Measurements from ENCODE around the gene RTN4R. TPM values are rescaled to one million over a fixed set of nuclear protein-coding genes. Genes with fewer than 3 reads are reported as not detected.
A peak's percentile ranks its signal among the peaks of the same experiment; 100 is the strongest.

Gene RTN4R
- total and polyA plus RNA-seq, 2 of the 4 experiments (the other 2 are of a cell fraction): 0.18 to 0.94 TPM

DNA sequence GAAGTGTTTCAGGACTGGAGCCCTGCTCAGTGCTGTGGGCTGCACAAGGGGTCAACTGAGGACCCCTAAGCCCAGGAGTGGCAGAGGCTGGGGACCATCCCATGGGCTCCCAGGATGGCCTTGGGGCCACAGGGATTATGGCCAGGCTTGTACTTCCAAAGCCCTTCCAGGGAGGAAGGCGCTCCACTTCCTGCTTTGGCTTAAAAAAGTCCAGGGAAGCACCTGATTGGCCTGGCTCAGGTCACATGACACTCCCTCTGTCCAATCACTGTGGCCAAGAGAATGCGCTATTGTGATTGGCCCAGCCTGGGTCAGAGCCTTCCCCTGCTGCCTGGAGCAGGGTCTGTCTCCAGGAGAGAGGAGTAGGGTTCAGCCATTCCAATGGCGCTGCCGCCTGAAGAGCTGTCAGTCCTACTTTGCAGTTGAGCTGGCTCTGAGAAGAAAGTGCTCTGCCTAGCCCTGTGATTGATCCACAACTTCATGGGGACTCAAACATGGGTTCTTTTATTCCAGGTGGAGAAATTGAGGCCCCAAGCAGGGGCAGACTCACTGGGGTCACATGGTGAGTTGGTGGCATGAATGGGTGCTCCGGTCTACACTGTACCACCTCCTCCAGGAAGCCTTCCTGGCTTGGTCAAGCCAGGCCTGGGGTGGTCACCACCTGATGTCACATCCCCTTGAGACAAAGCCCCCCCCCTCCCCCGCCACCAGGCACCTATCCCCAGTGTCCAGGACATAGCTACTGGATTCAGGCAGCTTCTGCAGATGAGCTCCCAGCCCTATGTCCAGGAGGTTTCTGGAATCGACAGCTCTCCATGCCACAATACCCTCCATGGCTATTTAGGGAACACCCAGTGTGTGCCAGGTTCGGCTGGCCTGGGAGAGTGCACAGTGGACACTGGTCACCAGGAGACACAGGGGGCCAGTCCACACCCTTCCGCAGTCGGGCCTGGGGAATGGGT is 48.2 kb downstream of the RTN4R start:
- Histone ChIP-seq H3K4me1 (ENCODE audit: control insufficient read depth, insufficient read depth, low read length) (no peaks in the 10 kb centered on the region), H4K91ac (ENCODE audit: insufficient read depth, low read depth, low read length) (no peak overlapping the region), H3K4me3 (ENCODE audit: insufficient read depth, low read depth, low read length) (no peak overlapping the region), H4K8ac (ENCODE audit: low read depth in 2 of 2, low read length in 2 of 2) (no peak overlapping the region), H3K9ac (ENCODE audit: low read depth, low read length) (no peak overlapping the region), H2AFZ (replicated peaks; ENCODE audit: low read length, poor library complexity) (peak overlapping the region; percentile 4), H2BK5ac (ENCODE audit: low read depth, low read length, poor library complexity, severe bottlenecking) (no peak overlapping the region), H4K5ac (ENCODE audit: low read depth, low read length) (no peak overlapping the region), H3K27me3 (ENCODE audit: control insufficient read depth, insufficient read depth, low read length) (peaks cover 19% of the 10 kb centered on the region; the same call in 1 of the 2 replicates), H2BK120ac (ENCODE audit: low read depth, low read length) (no peak overlapping the region), H3K9me1 (ENCODE audit: insufficient read depth, low read length) (peaks cover 2% of the 10 kb centered on the region; the same call in 1 of the 2 replicates), H3K9me3 (ENCODE audit: control insufficient read depth, insufficient read depth, low read length) (peaks cover 6% of the 10 kb centered on the region), H3K56ac (ENCODE audit: extremely low read depth, insufficient read depth, low read length) (no peak overlapping the region), H3K14ac (replicated peaks; ENCODE audit: low read depth, low read length) (no peak overlapping the region), H3K27ac (ENCODE audit: insufficient read depth, low read length) (no peak overlapping the region), H3K18ac (ENCODE audit: low read depth, low read length) (no peak overlapping the region), H2BK20ac (ENCODE audit: low read depth, low read length) (no peak overlapping the region), H2BK15ac (ENCODE audit: low read depth, low read length) (no peak overlapping the region), H3K79me1 (ENCODE audit: low read depth in 1 of 2, low read length in 2 of 2) (no peaks in the 10 kb centered on the region), H3K4me2 (ENCODE audit: low read depth, low read length) (no peak overlapping the region), H3K4ac (ENCODE audit: low read depth, low read length) (no peak overlapping the region), H3K23ac (ENCODE audit: low read depth, low read length) (no peak overlapping the region), H2AK9ac (replicated peaks; ENCODE audit: low read depth, low read length, poor library complexity) (no peak overlapping the region), H3K36me3 (ENCODE audit: control insufficient read depth, insufficient read depth, low read length) (no peaks in the 10 kb centered on the region), H2AK5ac (ENCODE audit: low read depth, low read length) (no peak overlapping the region), H4K20me1 (ENCODE audit: insufficient read depth, low read length) (0 out of 2 replicates have a peak, but pooled peaks cover under 1% of the 10 kb centered on the region)
- POLR2A ChIA-PET (ENCODE audit: unreplicated experiment): no interaction called here
- WGBS, 2 experiments (ENCODE audit: extremely low coverage in 2 of 2, insufficient read length in 1 of 2): 78% methylated on average over 3 of the region's 10 CpGs; no CpG with 5 or more reads in 1 of the 2 experiments
- TF ChIP-seq, protein P1, sequence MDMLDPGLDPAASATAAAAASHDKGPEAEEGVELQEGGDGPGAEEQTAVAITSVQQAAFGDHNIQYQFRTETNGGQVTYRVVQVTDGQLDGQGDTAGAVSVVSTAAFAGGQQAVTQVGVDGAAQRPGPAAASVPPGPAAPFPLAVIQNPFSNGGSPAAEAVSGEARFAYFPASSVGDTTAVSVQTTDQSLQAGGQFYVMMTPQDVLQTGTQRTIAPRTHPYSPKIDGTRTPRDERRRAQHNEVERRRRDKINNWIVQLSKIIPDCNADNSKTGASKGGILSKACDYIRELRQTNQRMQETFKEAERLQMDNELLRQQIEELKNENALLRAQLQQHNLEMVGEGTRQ (IDR thresholded peaks at IDR 0.05; ENCODE audit: low read depth, low read length): peak; percentile 49
- TF ChIP-seq RAD21 (IDR thresholded peaks at IDR 0.05; ENCODE audit: low read length) (no peak), MXI1 (IDR thresholded peaks at IDR 0.05; ENCODE audit: borderline replicate concordance, low read depth, low read length) (no peak)
- dilution Hi-C loops (cut with HindIII; ENCODE audit: low sequenced_read_pairs, unreplicated experiment) (no loop called here), intact Hi-C loops (cut with micrococcal nuclease) (no loop called here), in situ Hi-C loops (cut with MboI; ENCODE audit: low sequenced_read_pairs) (no loop called here)
- ATAC-seq (ENCODE audit: low read depth) (no peak), DNase-seq (no peak)
- BruUV-seq (replicated peaks): no TSS peak
- CTCF ChIA-PET: no interaction called here

Measured in IMR-90 (cell line).